ENCODE data around the gene ELF2.

DNA sequence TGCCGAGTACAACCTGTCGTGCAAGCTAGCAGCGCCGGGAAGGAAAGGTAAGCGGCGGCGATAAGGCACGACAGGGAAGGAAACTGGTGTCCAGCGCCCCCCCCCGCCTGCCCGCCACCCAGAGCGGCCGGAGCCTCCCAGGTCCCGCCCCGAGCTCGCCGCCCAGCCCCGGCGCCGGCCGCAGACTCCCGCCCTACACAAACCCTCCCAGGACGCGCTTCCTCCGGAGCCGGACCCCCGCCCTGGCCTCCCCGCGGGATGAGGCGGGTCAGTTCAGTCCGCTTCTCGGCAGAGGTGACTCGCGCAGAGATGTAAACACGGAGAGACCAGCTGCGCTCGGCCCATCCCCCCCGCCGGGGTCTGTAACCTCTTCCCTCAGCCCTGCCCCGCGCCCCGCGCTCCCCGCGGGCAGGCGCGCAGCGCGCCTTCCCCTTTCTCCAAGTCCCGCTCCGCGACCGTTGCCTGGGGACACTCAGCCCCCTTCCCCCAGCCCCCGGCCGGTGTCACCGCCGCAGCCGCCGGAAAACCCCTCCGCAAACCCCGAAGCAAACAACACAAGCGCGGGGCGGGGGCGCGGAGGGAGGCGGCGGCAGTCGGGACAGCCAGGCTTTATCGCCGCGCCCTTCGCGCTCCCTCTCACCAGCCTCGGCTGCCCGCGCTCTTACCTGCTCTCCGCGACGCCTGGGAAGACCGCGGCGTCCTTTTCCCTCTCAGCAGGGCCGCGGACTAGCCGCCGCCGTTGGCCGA, 543 bp downstream of the ELF2 start:
- TF ChIP-seq, protein P1, sequence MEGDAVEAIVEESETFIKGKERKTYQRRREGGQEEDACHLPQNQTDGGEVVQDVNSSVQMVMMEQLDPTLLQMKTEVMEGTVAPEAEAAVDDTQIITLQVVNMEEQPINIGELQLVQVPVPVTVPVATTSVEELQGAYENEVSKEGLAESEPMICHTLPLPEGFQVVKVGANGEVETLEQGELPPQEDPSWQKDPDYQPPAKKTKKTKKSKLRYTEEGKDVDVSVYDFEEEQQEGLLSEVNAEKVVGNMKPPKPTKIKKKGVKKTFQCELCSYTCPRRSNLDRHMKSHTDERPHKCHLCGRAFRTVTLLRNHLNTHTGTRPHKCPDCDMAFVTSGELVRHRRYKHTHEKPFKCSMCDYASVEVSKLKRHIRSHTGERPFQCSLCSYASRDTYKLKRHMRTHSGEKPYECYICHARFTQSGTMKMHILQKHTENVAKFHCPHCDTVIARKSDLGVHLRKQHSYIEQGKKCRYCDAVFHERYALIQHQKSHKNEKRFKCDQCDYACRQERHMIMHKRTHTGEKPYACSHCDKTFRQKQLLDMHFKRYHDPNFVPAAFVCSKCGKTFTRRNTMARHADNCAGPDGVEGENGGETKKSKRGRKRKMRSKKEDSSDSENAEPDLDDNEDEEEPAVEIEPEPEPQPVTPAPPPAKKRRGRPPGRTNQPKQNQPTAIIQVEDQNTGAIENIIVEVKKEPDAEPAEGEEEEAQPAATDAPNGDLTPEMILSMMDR (IDR thresholded peaks at IDR 0.05; ENCODE audit: poor library complexity): no peak
- no peak for TF ChIP-seq EZH2 (IDR thresholded peaks at IDR 0.05; ENCODE audit: borderline replicate concordance)

All from hepatocyte (in vitro differentiated cells).